ENCODE measurements around the gene ADGRG4. TPM values are rescaled to one million over a fixed set of nuclear protein-coding genes. Genes with fewer than 3 reads are reported as not detected.

Gene ADGRG4
- total and polyA plus RNA-seq, 2 of the 8 experiments (the other 6 are each of a cell fraction or from before 2014, with no cell fraction given) = not detected

GRCh38 chrX:136456133-136456532 is 155.4 kb downstream of the ADGRG4 start:
- no peak overlapping the region for H2BK12ac ChIP-seq (ENCODE audit: low read depth, low read length)
- H3K36me3 ChIP-seq (ENCODE audit: control insufficient read depth in 2 of 4, insufficient read depth in 4 of 4, low read length in 3 of 4) = no peaks in the 10 kb centered on the region
- H3K14ac ChIP-seq (ENCODE audit: insufficient read length) = no peak overlapping the region
- no peak overlapping the region for H4K91ac ChIP-seq (replicated peaks; ENCODE audit: insufficient read length, low read length)
- H3K4me1 ChIP-seq (replicated peaks in 1 of 4; ENCODE audit: control insufficient read depth in 3 of 4, insufficient read depth in 4 of 4, low read length in 3 of 4) = no peaks in the 10 kb centered on the region
- H3K4me3 ChIP-seq (ENCODE audit: extremely low read depth in 1 of 4, insufficient read depth in 2 of 4, low read depth in 3 of 4, low read length in 4 of 4) = no peak overlapping the region
- H3K9ac ChIP-seq (replicated peaks in 1 of 4; ENCODE audit: extremely low read depth in 1 of 4, low read depth in 3 of 4, low read length in 3 of 4) = no peak overlapping the region
- no peak overlapping the region for H2BK5ac ChIP-seq (ENCODE audit: low read depth, low read length)
- H2AFZ ChIP-seq (ENCODE audit: low read length) = no peak overlapping the region
- H4K20me1 ChIP-seq (replicated peaks in 1 of 2; ENCODE audit: control insufficient read depth in 1 of 2, insufficient read depth in 2 of 2, low read length in 2 of 2) = no peaks in the 10 kb centered on the region
- no peaks in the 10 kb centered on the region for H3K23me2 ChIP-seq (ENCODE audit: low read depth, low read length)
- H3K27ac ChIP-seq (ENCODE audit: low read depth, low read length) = no peak overlapping the region
- H3K56ac ChIP-seq (replicated peaks; ENCODE audit: insufficient read length, low read depth, low read length) = no peak overlapping the region
- FAIRE-seq = no peak
- no peak overlapping the region for H3K18ac ChIP-seq (ENCODE audit: extremely low read depth, low read length)
- TF ChIP-seq RFX5 (IDR thresholded peaks at IDR 0.05; ENCODE audit: borderline replicate concordance, low read depth, low read length) (no peak), HDAC6 (IDR thresholded peaks at IDR 0.05; ENCODE audit: low read depth, low read length) (no peak), POLR2A (IDR thresholded peaks at IDR 0.05; ENCODE audit: control extremely low read depth in 1 of 2, low read depth in 2 of 2, low read length in 2 of 2) (no peak), GABPA (IDR thresholded peaks at IDR 0.05; ENCODE audit: borderline replicate concordance, insufficient read depth, low read length) (no peak), SIRT6 (IDR thresholded peaks at IDR 0.05; ENCODE audit: low read length) (no peak), SP2 (IDR thresholded peaks at IDR 0.05; ENCODE audit: low read length) (no peak)
- H4K8ac ChIP-seq (ENCODE audit: extremely low read depth, insufficient read depth, low read length) = no peak overlapping the region
- no peaks in the 10 kb centered on the region for H3K79me2 ChIP-seq (ENCODE audit: control insufficient read depth in 1 of 2, insufficient read depth in 2 of 2, low read length in 2 of 2)
- ChIA-PET POLR2A (ENCODE audit: partially characterized antibody) (no interaction called here), CTCF (ENCODE audit: partially characterized antibody) (interaction anchor here (0.7 kb wide), 1 partner anchor 9 kb away, joined by 3 read pairs; no protein-coding TSS in a partner anchor)
- H4K5ac ChIP-seq (ENCODE audit: insufficient read length, low read depth, low read length) = no peak overlapping the region
- H3K9me3 ChIP-seq (ENCODE audit: insufficient read depth in 2 of 2, low read depth in 1 of 2, low read length in 1 of 2) = no peaks in the 10 kb centered on the region
- no peaks in the 10 kb centered on the region for H3K27me3 ChIP-seq (replicated peaks in 1 of 4; ENCODE audit: control insufficient read depth in 3 of 4, extremely low read depth in 1 of 4, insufficient read depth in 3 of 4, low read length in 3 of 4)
- no peak overlapping the region for H2BK20ac ChIP-seq (ENCODE audit: low read length)
- no peak overlapping the region for H2AK5ac ChIP-seq (ENCODE audit: low read depth, low read length)
- no peaks in the 10 kb centered on the region for H3K79me1 ChIP-seq (ENCODE audit: low read depth, low read length)
- no peak overlapping the region for H2BK120ac ChIP-seq (replicated peaks; ENCODE audit: low read depth, low read length)
- no peak overlapping the region for H3K4me2 ChIP-seq (ENCODE audit: insufficient read depth in 1 of 2, low read depth in 2 of 2, low read length in 2 of 2)
- DNase-seq (ENCODE audit: low read depth in 1 of 2, low spot score in 2 of 2) = no peak
- H3K4ac ChIP-seq (replicated peaks; ENCODE audit: insufficient read length, low read depth, low read length) = no peak overlapping the region
- no peak overlapping the region for H3K23ac ChIP-seq (ENCODE audit: insufficient read length)
- no peak overlapping the region for H2BK15ac ChIP-seq (ENCODE audit: low read length)
- WGBS, 2 experiments (ENCODE audit: extremely low coverage in 1 of 2, insufficient coverage in 1 of 2, insufficient read length in 1 of 2, insufficient replicate concordance in 2 of 2, low coverage in 1 of 2, low lambda C conversion rate in 2 of 2, missing lambda C conversion rate in 1 of 2) = 93% methylated on average over 6 of the region's 6 CpGs; no CpG with 5 or more reads in 1 of the 2 experiments
